Choroid plexus epithelial cell (primary cell): ENCODE measurements around the gene PTCH2.
"Not testable (repeated sequence)": the region's sequence is repeated elsewhere in the genome, so short reads cannot be mapped to it uniquely, and the experiment has no call there.

Experiments
- DNase-seq: peaks from one replicate; pipeline ENCODE4 v3.0.0-alpha.2; 2010; ENCODE audit warnings: low read depth
- H3K4me3 ChIP-seq: 2 replicates; pipeline ENCODE4 v1.5.1; 2011; ENCODE audit warnings: low read depth, mild to moderate bottlenecking, control low read depth, low read length, moderate library complexity
- CTCF ChIP-seq: conservative IDR thresholded peaks from 2 replicates; pipeline ENCODE4 v1.5.1; 2011; ENCODE audit warnings: low read depth, mild to moderate bottlenecking, control low read depth, inconsistent platforms, low read length, moderate library complexity

The PTCH2 gene

GRCh38 chr1:44839576-44839975 is 3.5 kb downstream of the PTCH2 start:
- no peak overlapping the region for H3K4me3 ChIP-seq
- TF ChIP-seq CTCF, result no peak
- no peak for DNase-seq

- H3K4me3 ChIP-seq, DNase-seq: not testable (repeated sequence)
Observed at GRCh38 chr1:44838294-44838693, 4.8 kb downstream of the PTCH2 start.

DNA sequence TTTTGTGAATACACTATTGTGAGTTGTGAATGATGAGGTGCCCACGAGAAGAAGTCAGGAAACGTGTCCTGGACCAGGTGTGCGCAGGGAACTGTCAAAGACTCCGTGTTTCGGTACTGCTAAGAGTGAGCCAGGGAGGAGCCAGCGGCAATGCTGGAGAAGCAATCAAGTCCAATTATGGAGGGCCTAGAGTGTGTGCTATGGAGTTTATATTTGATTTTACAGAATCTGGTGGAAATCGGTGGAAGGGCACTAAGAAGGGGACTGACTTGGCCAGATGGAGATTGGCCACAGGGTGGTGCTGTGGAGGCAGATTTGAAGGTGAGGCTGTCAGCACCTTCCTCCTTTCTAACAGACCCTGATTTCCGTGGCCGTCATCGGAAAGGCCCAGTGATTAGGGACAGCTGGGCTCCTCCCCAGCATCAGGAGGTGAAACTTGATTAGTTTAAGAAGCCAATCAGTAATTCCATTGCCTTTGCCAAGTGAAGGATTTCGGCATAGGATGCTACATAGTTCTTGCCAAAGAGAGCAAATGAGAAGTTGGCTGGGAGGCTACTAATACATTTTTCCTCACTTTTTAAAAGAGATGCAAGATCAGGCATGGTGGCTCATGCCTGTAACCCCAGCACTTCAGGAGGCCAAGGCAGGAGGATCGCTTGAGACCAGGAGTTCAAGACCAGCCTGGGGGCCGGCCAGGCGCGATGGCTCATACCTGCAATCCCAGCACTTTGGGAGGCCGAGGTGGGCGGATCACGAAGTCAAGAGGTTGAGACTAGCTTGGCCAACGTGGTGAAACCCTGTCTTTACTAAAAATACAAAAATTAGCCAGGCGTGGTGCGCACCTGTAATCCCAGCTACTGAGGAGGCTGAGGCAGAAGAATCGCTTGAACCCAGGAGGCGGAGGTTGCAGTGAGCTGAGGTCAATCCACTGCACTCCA is 7.0 kb downstream of the PTCH2 start:
- peak; percentile 96 for TF ChIP-seq CTCF
- peak; percentile 92 for DNase-seq
- H3K4me3 ChIP-seq, result no peak overlapping the region

DNA sequence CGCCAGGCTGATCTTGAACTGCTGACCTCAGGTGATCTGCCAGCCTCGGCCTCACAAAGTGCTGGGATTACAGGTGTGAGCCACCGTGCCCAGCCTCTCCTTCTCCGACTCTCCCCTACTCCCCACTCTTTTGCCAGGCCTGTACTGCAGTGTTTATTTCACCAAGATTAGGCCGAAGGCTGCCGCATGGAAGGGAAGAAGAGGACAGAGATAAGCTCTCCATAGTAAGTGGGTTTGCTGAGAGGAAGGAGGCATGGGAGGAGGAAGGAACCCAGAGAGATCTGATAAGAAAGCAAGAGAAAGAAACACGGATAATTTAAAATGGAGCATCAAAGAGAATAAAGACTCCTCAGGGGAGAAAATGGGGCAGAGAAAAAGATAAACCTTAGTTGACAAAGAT is 8.7 kb downstream of the PTCH2 start:
- H3K4me3 ChIP-seq, result no peak overlapping the region
- no peak for TF ChIP-seq CTCF
- DNase-seq, result no peak

- TF ChIP-seq CTCF, result no peak
- no peak for DNase-seq
Observed at GRCh38 chr1:44832056-44832705, 10.9 kb downstream of the PTCH2 start.

GRCh38 chr1:44831516-44831915 is 11.5 kb downstream of the PTCH2 start:
- H3K4me3 ChIP-seq, result no peak overlapping the region
- TF ChIP-seq CTCF, result no peak
- DNase-seq, result no peak

More at GRCh38 chr1:44832056-44832705, 10.9 kb downstream of the PTCH2 start:
- H3K4me3 ChIP-seq, result no peak overlapping the region

DNA sequence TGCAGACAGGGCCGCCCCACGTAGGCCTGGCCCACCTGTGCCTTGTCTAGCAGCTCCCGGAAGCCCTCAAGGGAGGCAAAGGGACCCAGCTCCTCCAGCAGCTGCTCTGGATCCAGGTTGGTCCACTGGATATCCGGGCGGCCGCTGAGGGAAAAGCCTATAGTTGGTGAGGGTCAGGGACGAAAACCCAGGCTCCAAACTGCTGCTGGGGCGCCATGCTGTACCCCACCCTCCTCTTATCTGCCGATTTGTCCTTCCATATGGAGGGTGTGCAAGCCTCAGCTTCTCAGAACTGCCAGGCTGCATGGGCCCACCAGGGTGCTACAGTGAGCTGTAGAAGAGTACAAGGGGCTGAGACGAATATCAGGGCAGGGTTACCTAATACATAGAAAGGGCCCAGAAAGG is 12.2 kb downstream of the PTCH2 start:
- no peak overlapping the region for H3K4me3 ChIP-seq
- no peak for DNase-seq
- TF ChIP-seq CTCF, result no peak
